8988T (cell line): Measurements from ENCODE around the gene LRRK2.
"Not testable (repeated sequence)": the region's sequence is repeated elsewhere in the genome, so short reads cannot be mapped to it uniquely, and the experiment has no call there.

Experiments
- DNase-seq: peaks from one replicate; pipeline ENCODE4 v3.0.0; 2011

LRRK2 gene

GRCh38 chr12:40224439-40225291, at the start of gene LRRK2:
LRRK2 (plus strand) TSS chr12:40224997; CDS start chr12:40225132, 135 bp downstream.
- DNase-seq, result no peak

- DNase-seq, result no peak
These were observed 49.8 kb upstream of the LRRK2 start for GRCh38 chr12:40175045-40175444.

- DNase-seq, result no peak
These were observed 49.3 kb upstream of the LRRK2 start for GRCh38 chr12:40175489-40175888.

- DNase-seq, result no peak
These were observed 46.1 kb upstream of the LRRK2 start for GRCh38 chr12:40178701-40179100.

GRCh38 chr12:40181490-40181889, 43.3 kb upstream of the LRRK2 start:
- DNase-seq, result no peak

- DNase-seq, result no peak
These were observed 41.1 kb upstream of the LRRK2 start for GRCh38 chr12:40183715-40184114.

- no peak for DNase-seq
These were observed 40.1 kb upstream of the LRRK2 start for GRCh38 chr12:40184493-40185302.

GRCh38 chr12:40185303-40185693, 39.5 kb upstream of the LRRK2 start:
- no peak for DNase-seq

- no peak for DNase-seq
These were observed 36.1 kb upstream of the LRRK2 start for GRCh38 chr12:40188558-40189320.

- DNase-seq, result no peak
These were observed 32.0 kb upstream of the LRRK2 start for GRCh38 chr12:40192704-40193255.

GRCh38 chr12:40194846-40195245, 30.0 kb upstream of the LRRK2 start:
- DNase-seq, result no peak

- DNase-seq, result no peak
These were observed 27.2 kb upstream of the LRRK2 start for GRCh38 chr12:40197590-40197989.

- DNase-seq, result no peak
These were observed 26.2 kb upstream of the LRRK2 start for GRCh38 chr12:40198601-40199000.

- no peak for DNase-seq
These were observed 22.4 kb upstream of the LRRK2 start for GRCh38 chr12:40202095-40203059.

GRCh38 chr12:40203060-40203430, 21.8 kb upstream of the LRRK2 start:
- DNase-seq, result no peak

- no peak for DNase-seq
These were observed 20.5 kb upstream of the LRRK2 start for GRCh38 chr12:40204337-40204736.

GRCh38 chr12:40207551-40207950, 17.2 kb upstream of the LRRK2 start:
- no peak for DNase-seq

GRCh38 chr12:40208707-40209446, 15.9 kb upstream of the LRRK2 start:
- no peak for DNase-seq

GRCh38 chr12:40209886-40210285, 14.9 kb upstream of the LRRK2 start:
- no peak for DNase-seq

GRCh38 chr12:40211186-40211585, 13.6 kb upstream of the LRRK2 start:
- DNase-seq, result not testable (repeated sequence)

GRCh38 chr12:40212566-40212965, 12.2 kb upstream of the LRRK2 start:
- no peak for DNase-seq
